ENCODE measurements around the gene ELANE.

DNA sequence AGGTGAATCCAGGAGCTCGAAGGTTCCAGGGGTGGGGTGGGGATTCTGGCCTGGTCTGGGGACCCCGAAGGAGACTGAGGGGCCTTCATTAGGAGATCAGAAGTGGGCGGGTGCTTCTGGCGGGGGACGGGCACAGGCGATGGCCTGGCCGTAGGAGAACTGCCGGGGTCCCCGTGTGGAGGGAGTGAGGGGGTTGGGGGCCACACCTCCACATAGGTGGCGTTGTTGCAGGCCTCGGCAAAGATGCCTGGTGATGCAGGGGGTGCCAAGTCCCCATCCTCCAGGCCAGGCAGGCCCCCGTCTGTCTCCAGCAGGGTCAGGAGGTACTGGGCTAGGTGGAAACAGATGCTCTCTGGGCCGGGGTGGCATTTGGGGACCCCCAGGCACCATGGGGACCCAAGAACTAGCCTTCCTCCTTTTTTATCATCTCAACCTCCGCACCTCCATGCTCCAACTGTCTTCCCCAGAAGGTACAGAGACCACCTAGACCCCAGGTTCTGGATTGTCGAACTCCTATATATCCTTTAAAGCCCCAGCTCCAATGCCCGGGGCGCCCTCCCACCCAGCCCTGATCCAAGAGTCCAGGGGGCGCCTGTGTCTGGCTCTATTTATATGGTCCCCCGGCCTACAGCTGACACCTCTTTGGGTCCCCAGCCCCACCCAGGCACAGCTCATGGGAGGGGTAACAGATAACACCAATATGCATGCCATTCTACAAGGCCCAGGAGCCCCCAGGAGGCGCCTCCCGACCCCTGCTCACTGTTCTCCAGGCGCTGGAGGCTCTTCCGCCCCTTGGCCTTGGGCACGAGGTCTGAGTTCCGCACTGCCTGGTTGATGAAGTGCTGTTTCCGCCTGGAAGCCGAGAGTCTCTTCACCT lies 49.4 kb downstream of the ELANE start:
- TF ChIP-seq, protein P1, sequence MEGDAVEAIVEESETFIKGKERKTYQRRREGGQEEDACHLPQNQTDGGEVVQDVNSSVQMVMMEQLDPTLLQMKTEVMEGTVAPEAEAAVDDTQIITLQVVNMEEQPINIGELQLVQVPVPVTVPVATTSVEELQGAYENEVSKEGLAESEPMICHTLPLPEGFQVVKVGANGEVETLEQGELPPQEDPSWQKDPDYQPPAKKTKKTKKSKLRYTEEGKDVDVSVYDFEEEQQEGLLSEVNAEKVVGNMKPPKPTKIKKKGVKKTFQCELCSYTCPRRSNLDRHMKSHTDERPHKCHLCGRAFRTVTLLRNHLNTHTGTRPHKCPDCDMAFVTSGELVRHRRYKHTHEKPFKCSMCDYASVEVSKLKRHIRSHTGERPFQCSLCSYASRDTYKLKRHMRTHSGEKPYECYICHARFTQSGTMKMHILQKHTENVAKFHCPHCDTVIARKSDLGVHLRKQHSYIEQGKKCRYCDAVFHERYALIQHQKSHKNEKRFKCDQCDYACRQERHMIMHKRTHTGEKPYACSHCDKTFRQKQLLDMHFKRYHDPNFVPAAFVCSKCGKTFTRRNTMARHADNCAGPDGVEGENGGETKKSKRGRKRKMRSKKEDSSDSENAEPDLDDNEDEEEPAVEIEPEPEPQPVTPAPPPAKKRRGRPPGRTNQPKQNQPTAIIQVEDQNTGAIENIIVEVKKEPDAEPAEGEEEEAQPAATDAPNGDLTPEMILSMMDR (IDR thresholded peaks at IDR 0.05; ENCODE audit: poor library complexity) = no peak
- TF ChIP-seq EZH2 (IDR thresholded peaks at IDR 0.05; ENCODE audit: borderline replicate concordance) (no peak), EZH2phosphoT487 (IDR thresholded peaks at IDR 0.05; ENCODE audit: low read depth, severe bottlenecking, unreplicated experiment) (no peak)

Measured in hepatocyte (in vitro differentiated cells).